ENCODE results near the gene ANKRD53.

ANKRD53 gene

DNA sequence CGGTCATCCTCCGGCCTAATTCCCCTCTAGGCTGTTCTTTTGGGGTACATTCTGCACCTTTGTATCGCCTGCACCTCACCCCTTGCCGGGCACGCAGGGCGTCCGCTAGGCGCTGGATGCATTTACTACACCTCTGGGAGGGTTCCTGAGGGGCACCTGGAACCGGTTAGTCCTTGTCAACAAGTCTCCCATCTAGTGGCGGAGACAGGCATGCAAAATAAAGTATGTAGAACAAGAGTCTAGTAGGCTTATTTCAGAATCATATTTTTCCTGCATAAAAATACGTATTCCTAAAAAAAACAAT is 16.9 kb downstream of the ANKRD53 start:
- TF ChIP-seq FOXP2 (optimal IDR thresholded peaks at IDR 0.05; ENCODE audit: borderline replicate concordance, extremely low read depth, extremely low read length, insufficient read depth) = no peak
- no peak for TF ChIP-seq POLR2AphosphoS5 (IDR thresholded peaks at IDR 0.05; ENCODE audit: low read depth, low read length)
- no peak for TF ChIP-seq SIN3A (IDR thresholded peaks at IDR 0.05; ENCODE audit: borderline replicate concordance, insufficient read depth, low read length)
- no peak for TF ChIP-seq TAF1 (IDR thresholded peaks at IDR 0.05; ENCODE audit: borderline replicate concordance, insufficient read depth, low read length)
- TF ChIP-seq, protein P1, sequence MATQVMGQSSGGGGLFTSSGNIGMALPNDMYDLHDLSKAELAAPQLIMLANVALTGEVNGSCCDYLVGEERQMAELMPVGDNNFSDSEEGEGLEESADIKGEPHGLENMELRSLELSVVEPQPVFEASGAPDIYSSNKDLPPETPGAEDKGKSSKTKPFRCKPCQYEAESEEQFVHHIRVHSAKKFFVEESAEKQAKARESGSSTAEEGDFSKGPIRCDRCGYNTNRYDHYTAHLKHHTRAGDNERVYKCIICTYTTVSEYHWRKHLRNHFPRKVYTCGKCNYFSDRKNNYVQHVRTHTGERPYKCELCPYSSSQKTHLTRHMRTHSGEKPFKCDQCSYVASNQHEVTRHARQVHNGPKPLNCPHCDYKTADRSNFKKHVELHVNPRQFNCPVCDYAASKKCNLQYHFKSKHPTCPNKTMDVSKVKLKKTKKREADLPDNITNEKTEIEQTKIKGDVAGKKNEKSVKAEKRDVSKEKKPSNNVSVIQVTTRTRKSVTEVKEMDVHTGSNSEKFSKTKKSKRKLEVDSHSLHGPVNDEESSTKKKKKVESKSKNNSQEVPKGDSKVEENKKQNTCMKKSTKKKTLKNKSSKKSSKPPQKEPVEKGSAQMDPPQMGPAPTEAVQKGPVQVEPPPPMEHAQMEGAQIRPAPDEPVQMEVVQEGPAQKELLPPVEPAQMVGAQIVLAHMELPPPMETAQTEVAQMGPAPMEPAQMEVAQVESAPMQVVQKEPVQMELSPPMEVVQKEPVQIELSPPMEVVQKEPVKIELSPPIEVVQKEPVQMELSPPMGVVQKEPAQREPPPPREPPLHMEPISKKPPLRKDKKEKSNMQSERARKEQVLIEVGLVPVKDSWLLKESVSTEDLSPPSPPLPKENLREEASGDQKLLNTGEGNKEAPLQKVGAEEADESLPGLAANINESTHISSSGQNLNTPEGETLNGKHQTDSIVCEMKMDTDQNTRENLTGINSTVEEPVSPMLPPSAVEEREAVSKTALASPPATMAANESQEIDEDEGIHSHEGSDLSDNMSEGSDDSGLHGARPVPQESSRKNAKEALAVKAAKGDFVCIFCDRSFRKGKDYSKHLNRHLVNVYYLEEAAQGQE (IDR thresholded peaks at IDR 0.05; ENCODE audit: insufficient read depth in 1 of 2, low read depth in 2 of 2, low read length in 2 of 2) = no peak

DNA sequence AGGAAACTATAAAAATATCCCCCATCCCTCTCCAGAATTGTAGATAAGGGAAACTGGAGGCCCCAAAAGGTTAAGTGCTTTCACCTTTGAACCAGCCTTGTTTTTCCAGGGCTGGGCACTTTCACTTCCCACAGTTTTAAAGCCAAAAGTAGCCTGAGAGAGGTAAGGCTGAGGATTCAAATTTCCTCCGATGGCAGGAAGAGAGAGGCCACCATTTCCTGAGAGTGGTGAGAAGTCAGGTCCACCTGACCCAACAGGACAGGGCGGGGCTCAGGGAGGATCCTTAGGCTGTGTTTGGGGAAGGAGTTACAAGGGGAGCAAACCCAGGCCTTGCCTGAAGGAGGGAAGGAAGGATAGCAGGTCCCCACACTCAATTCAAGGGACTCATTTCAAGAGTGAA is 20.9 kb downstream of the ANKRD53 start:
- no peak for TF ChIP-seq SIN3A (IDR thresholded peaks at IDR 0.05; ENCODE audit: borderline replicate concordance, insufficient read depth, low read length)
- TF ChIP-seq FOXP2 (optimal IDR thresholded peaks at IDR 0.05; ENCODE audit: borderline replicate concordance, extremely low read depth, extremely low read length, insufficient read depth) = no peak
- TF ChIP-seq POLR2AphosphoS5 (IDR thresholded peaks at IDR 0.05; ENCODE audit: low read depth, low read length) = no peak
- TF ChIP-seq TAF1 (IDR thresholded peaks at IDR 0.05; ENCODE audit: borderline replicate concordance, insufficient read depth, low read length) = no peak
- TF ChIP-seq, protein P1 (IDR thresholded peaks at IDR 0.05; ENCODE audit: insufficient read depth in 1 of 2, low read depth in 2 of 2, low read length in 2 of 2) = no peak

DNA sequence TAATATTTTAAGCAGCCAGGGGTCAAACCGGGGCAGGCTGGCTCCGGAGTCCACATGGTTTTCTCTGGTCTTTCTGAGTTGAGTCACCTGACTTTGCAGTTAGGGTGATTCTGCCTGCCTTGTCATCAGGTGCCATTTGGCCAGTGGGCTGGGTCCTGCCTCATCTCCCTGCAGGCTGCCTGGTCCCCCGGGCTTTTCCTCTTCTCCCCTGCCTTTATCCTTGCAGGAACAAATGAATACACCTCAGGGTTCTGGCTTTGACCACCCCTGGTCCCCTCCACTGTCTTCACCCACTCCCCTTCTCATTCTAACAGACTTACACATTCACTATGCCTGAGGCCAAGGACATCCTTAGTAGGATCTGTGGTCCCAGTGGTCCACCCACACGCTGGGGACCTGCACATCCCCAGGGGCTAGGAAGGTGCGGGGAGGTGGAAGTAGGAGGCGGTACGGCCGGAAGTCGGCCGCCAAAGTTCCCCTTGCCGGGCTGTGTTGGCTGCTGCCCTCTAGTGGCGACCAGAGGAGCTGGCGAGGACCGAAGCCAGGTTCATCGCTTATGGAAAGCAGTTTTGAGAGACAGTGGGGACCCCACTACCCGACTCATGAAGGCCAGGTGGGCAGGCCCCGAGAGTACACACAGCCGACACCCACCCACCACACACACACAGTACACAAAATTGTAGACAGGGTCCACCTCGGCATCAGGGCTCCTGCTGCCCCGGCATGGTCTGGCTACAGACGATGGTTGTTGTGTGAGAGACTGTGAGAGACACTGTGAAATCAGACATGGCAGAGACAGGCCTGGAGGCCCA is 22.6 kb downstream of the ANKRD53 start:
- TF ChIP-seq SIN3A (IDR thresholded peaks at IDR 0.05; ENCODE audit: borderline replicate concordance, insufficient read depth, low read length) = no peak
- no peak for TF ChIP-seq FOXP2 (optimal IDR thresholded peaks at IDR 0.05; ENCODE audit: borderline replicate concordance, extremely low read depth, extremely low read length, insufficient read depth)
- TF ChIP-seq POLR2AphosphoS5 (IDR thresholded peaks at IDR 0.05; ENCODE audit: low read depth, low read length) = no peak
- TF ChIP-seq, protein P1 (IDR thresholded peaks at IDR 0.05; ENCODE audit: insufficient read depth in 1 of 2, low read depth in 2 of 2, low read length in 2 of 2) = no peak
- TF ChIP-seq TAF1 (IDR thresholded peaks at IDR 0.05; ENCODE audit: borderline replicate concordance, insufficient read depth, low read length) = no peak

DNA sequence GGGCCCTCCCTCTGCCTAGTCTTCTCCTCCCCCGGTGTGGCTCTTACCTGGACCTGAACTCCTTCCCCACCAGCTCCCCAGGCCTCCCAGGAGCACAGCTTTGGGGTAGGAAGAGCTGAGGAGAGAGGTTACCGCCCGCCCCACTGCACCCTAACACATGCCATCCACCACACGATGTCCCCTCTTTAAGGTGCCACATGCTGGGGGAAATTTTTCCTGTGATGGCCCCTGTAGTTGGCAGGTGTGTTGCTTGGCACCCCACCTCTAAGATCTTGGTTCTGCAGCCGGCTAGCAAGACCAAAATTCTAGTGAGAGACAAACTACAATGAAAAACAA is 23.1 kb downstream of the ANKRD53 start:
- TF ChIP-seq TAF1 (IDR thresholded peaks at IDR 0.05; ENCODE audit: borderline replicate concordance, insufficient read depth, low read length) (no peak), FOXP2 (optimal IDR thresholded peaks at IDR 0.05; ENCODE audit: borderline replicate concordance, extremely low read depth, extremely low read length, insufficient read depth) (no peak), POLR2AphosphoS5 (IDR thresholded peaks at IDR 0.05; ENCODE audit: low read depth, low read length) (no peak), SIN3A (IDR thresholded peaks at IDR 0.05; ENCODE audit: borderline replicate concordance, insufficient read depth, low read length) (no peak)
- TF ChIP-seq, protein P1 (IDR thresholded peaks at IDR 0.05; ENCODE audit: insufficient read depth in 1 of 2, low read depth in 2 of 2, low read length in 2 of 2) = no peak

Data from PFSK-1 (cell line).